Mesothelial cell of epicardium (in vitro differentiated cells): ENCODE data around the gene CNTNAP5. TPM values are rescaled to one million over a fixed set of nuclear protein-coding genes. Genes with fewer than 3 reads are reported as not detected.

Source experiments
- DNase-seq, 2 experiments: peaks; one replicate each; pipeline ENCODE4 v3.0.0; 2021; ENCODE audit warnings: low spot score in 2 of 2; ENCODE audit not compliant: unreplicated experiment in 2 of 2
- H3K27ac Mint-ChIP-seq: 2 replicates; pipeline ENCODE4 v1.8.0; 2021; ENCODE audit warnings: mixed read lengths
- H3K27me3 Mint-ChIP-seq: 2 replicates; pipeline ENCODE4 v1.8.0; 2021; ENCODE audit warnings: low read depth, mixed read lengths
- H3K36me3 Mint-ChIP-seq: 2 replicates; pipeline ENCODE4 v1.8.0; 2021; ENCODE audit warnings: mixed read lengths
- H3K4me1 Mint-ChIP-seq: 2 replicates; pipeline ENCODE4 v1.8.0; 2021; ENCODE audit warnings: mixed read lengths
- H3K4me3 Mint-ChIP-seq: 2 replicates; pipeline ENCODE4 v1.8.0; 2021; ENCODE audit warnings: mild to moderate bottlenecking, moderate library complexity, mixed read lengths
- H3K9me3 Mint-ChIP-seq: 2 replicates; pipeline ENCODE4 v1.8.0; 2021; ENCODE audit warnings: mixed read lengths
- total RNA-seq: library from RNA; stranded (reverse); gene quantifications from 3 replicates; pipeline ENCODE4 v1.2.1, GENCODE V29; 2021
- TF ChIP-seq, protein P1 (sequence below): fragments of 200-600 bp; sonication (generic); IDR thresholded peaks from one replicate; pipeline ENCODE4 v1.5.0; 2021; ENCODE audit warnings: antibody characterized with exemption; ENCODE audit not compliant: unreplicated experiment

CNTNAP5 gene
- total RNA-seq, 1 donor from 2014 or later, result 0.22 TPM

DNA sequence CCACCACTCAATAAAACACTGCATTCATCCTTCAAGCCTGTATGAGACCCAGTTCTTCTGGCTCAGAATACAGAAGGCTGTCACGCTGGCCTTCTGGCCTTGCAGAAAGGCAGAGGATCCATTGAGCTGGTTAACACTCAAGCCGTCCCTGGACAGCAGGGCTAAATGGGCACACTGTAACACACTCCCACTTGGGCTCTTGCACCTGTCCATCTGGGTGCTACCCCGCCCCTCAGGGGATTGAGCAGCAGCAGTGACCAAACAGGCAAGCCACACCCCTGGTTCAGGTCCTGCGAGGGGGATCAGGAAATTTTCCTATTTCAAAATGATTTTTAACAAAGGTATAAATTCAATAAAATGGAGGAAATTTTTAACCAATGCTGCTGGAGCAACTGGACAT lies 936.0 kb downstream of the CNTNAP5 start:
- peaks cover 1% of the 10 kb centered on the region for H3K27me3 Mint-ChIP-seq

More for the DNA sequence above, 936.0 kb downstream of the CNTNAP5 start:
- Mint-ChIP-seq H3K9me3 (no peaks in the 10 kb centered on the region), H3K4me3 (no peak overlapping the region), H3K27ac (no peak overlapping the region), H3K36me3 (no peaks in the 10 kb centered on the region), H3K4me1 (no peaks in the 10 kb centered on the region)
- DNase-seq, result no peak
- TF ChIP-seq, protein P1, sequence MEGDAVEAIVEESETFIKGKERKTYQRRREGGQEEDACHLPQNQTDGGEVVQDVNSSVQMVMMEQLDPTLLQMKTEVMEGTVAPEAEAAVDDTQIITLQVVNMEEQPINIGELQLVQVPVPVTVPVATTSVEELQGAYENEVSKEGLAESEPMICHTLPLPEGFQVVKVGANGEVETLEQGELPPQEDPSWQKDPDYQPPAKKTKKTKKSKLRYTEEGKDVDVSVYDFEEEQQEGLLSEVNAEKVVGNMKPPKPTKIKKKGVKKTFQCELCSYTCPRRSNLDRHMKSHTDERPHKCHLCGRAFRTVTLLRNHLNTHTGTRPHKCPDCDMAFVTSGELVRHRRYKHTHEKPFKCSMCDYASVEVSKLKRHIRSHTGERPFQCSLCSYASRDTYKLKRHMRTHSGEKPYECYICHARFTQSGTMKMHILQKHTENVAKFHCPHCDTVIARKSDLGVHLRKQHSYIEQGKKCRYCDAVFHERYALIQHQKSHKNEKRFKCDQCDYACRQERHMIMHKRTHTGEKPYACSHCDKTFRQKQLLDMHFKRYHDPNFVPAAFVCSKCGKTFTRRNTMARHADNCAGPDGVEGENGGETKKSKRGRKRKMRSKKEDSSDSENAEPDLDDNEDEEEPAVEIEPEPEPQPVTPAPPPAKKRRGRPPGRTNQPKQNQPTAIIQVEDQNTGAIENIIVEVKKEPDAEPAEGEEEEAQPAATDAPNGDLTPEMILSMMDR, result no peak
